H1 (cell line): ENCODE data around the gene PTTG1IP2.

ENCODE experiments used
- CTBP2 ChIP-seq: IDR thresholded peaks from 2 replicates; pipeline ENCODE4 v1.7.0; 2011; ENCODE audit warnings: borderline replicate concordance, mild to moderate bottlenecking, moderate library complexity, mixed read lengths, low read length; ENCODE audit not compliant: insufficient read depth, insufficient read length
- EP300 ChIP-seq, 2 experiments: IDR thresholded peaks; 1 replicate in 1 of 2; 2 replicates in 1 of 2; pipeline ENCODE4 v1.6.1; 2011 to 2012; ENCODE audit warnings: low read depth in 2 of 2, low read length in 2 of 2, mild to moderate bottlenecking in 2 of 2, borderline replicate concordance in 1 of 2, inconsistent platforms in 1 of 2, moderate library complexity in 1 of 2
- FOSL1 ChIP-seq: IDR thresholded peaks from 2 replicates; pipeline ENCODE4 v1.6.1; 2011; ENCODE audit warnings: mild to moderate bottlenecking, low read depth, low read length, moderate library complexity; ENCODE audit not compliant: insufficient read depth
- TAF1 ChIP-seq: IDR thresholded peaks from 2 replicates; pipeline ENCODE4 v1.6.1; 2011; ENCODE audit warnings: mild to moderate bottlenecking, low read depth, low read length
- TBP ChIP-seq: IDR thresholded peaks from 2 replicates; pipeline ENCODE4 v1.6.1; 2011; ENCODE audit warnings: low read depth, low read length, improper control_type of control experiment
- TF ChIP-seq, protein P1 (sequence below), 3 experiments: IDR thresholded peaks; 1 replicate in 2 of 3; 2 replicates in 1 of 3; pipeline versions ENCODE4 v1.5.1 to v1.6.1; 2011; ENCODE audit warnings: low read length in 3 of 3, mild to moderate bottlenecking in 3 of 3, inconsistent platforms in 2 of 3, low read depth in 1 of 3, moderate library complexity in 1 of 3; ENCODE audit not compliant: insufficient read depth in 1 of 3; ENCODE audit errors: control extremely low read depth in 1 of 3

DNA sequence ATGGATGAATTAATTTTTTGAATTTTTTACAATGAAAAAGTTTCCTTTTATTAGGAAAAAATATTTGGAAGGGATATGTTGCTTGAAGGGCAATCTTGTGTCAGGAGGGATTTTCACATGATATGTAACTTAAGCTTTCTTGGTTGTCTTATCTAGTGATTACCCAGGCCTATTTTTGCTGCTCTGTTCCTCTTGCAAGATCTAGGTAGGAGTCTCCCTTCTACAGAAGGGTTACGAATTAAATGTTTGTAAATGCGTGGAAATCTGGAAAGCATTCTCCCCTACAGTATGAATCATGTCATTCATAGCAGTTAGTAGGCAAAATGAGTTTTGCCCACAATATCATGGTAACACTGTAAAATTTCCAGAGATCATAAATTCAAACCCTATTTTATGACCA is 69.0 kb downstream of the PTTG1IP2 start:
- TF ChIP-seq, protein P1, sequence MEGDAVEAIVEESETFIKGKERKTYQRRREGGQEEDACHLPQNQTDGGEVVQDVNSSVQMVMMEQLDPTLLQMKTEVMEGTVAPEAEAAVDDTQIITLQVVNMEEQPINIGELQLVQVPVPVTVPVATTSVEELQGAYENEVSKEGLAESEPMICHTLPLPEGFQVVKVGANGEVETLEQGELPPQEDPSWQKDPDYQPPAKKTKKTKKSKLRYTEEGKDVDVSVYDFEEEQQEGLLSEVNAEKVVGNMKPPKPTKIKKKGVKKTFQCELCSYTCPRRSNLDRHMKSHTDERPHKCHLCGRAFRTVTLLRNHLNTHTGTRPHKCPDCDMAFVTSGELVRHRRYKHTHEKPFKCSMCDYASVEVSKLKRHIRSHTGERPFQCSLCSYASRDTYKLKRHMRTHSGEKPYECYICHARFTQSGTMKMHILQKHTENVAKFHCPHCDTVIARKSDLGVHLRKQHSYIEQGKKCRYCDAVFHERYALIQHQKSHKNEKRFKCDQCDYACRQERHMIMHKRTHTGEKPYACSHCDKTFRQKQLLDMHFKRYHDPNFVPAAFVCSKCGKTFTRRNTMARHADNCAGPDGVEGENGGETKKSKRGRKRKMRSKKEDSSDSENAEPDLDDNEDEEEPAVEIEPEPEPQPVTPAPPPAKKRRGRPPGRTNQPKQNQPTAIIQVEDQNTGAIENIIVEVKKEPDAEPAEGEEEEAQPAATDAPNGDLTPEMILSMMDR (IDR thresholded peaks at IDR 0.05; ENCODE audit: control extremely low read depth in 1 of 3, insufficient read depth in 1 of 3, low read depth in 1 of 3, low read length in 3 of 3), result no peak
- TF ChIP-seq TBP (no peak), CTBP2 (no peak), EP300 (IDR thresholded peaks at IDR 0.05; ENCODE audit: borderline replicate concordance in 1 of 2, low read depth in 2 of 2, low read length in 2 of 2) (no peak), TAF1 (no peak), FOSL1 (no peak)
